ENCODE measurements around the gene ADAMTS9. TPM values are rescaled to one million over a fixed set of nuclear protein-coding genes. Genes with fewer than 3 reads are reported as not detected.

The ADAMTS9 gene
- total and polyA plus RNA-seq, 10 of the 15 experiments (the other 5 are each of a cell fraction or from before 2014, with no cell fraction given) = 0.08 TPM; not detected in 9

- TF ChIP-seq EED (IDR thresholded peaks at IDR 0.05; ENCODE audit: low read depth) (no peak; the same call in 1 of the 2 replicates), POLR2AphosphoS5 (IDR thresholded peaks at IDR 0.05; ENCODE audit: low read length) (no peak)
Observed at GRCh38 chr3:64484289-64484992, 203.4 kb downstream of the ADAMTS9 start (continued).

GRCh38 chr3:64483467-64483866, 204.3 kb downstream of the ADAMTS9 start:
- no TSS peak for BruUV-seq (replicated peaks)
- CTCF ChIA-PET = interaction anchor here (0.6 to 5.6 kb wide), 26 partner anchors 10 to 690 kb away, joined by 3 to 99 read pairs (median 10); partner anchors contain the start of genes PRICKLE2 and PSMD6
- Histone ChIP-seq H4K20me1 (ENCODE audit: control insufficient read depth, insufficient read depth) (no peaks in the 10 kb centered on the region), H3K9me3 (replicated peaks; ENCODE audit: control insufficient read depth, insufficient read depth, low read length) (no peaks in the 10 kb centered on the region), H3K9ac (ENCODE audit: control insufficient read depth, insufficient read depth, low read length) (no peak overlapping the region), H3K36me3 (ENCODE audit: control insufficient read depth in 2 of 2, insufficient read depth in 2 of 2, low read length in 1 of 2) (no peaks in the 10 kb centered on the region), H3K27ac (ENCODE audit: control insufficient read depth, insufficient read depth) (no peak overlapping the region), H3K27me3 (replicated peaks in 1 of 2; ENCODE audit: control insufficient read depth in 2 of 2, insufficient read depth in 2 of 2, low read length in 1 of 2) (no peaks in the 10 kb centered on the region), H3K4me3 (no peak overlapping the region), H2AFZ (ENCODE audit: control insufficient read depth, low read depth, low read length) (no peak overlapping the region), H3K79me2 (ENCODE audit: control insufficient read depth, insufficient read depth, low read length) (no peaks in the 10 kb centered on the region), H3K4me1 (ENCODE audit: control insufficient read depth, insufficient read depth, low read length) (no peaks in the 10 kb centered on the region), H3K4me2 (ENCODE audit: control insufficient read depth, insufficient read depth) (no peak overlapping the region)
- POLR2A ChIA-PET = interaction anchor here (0.6 to 1.1 kb wide), 3 partner anchors 77 to 460 kb away, joined by 3 to 4 read pairs (median 3); no protein-coding TSS in a partner anchor
- SMC1A ChIA-PET (ENCODE audit: uncharacterized antibody, unreplicated experiment) = interaction anchor here (0.8 to 5.9 kb wide), 27 partner anchors 8 to 1133 kb away, joined by 3 to 98 read pairs (median 7); partner anchors contain the start of gene PRICKLE2
- WGBS (ENCODE audit: insufficient coverage, insufficient replicate concordance, low lambda C conversion rate, missing lambda C conversion rate) = 77% methylated on average over 2 of the region's 2 CpGs
- TF ChIP-seq PRDM15 (CRISPR knock-in tag; IDR thresholded peaks at IDR 0.05) (no peak), NR2C2 (IDR thresholded peaks at IDR 0.05; ENCODE audit: borderline replicate concordance, control insufficient read depth, insufficient read length, low read depth) (no peak), MYC (IDR thresholded peaks at IDR 0.05; ENCODE audit: insufficient read depth, insufficient read length, insufficient replicate concordance, low read length, severe bottlenecking) (no peak)
- intact Hi-C loops (cut with micrococcal nuclease; ENCODE audit: unreplicated experiment) = loop anchor here (5.0 kb wide), 2 partner anchors 241 to 1131 kb away; no protein-coding TSS in a partner anchor
- DNase-seq (ENCODE audit: low read depth, low spot score) = no peak
- RAD21 ChIA-PET (ENCODE audit: unreplicated experiment) = interaction anchor here (0.7 to 4.8 kb wide), 12 partner anchors 27 to 462 kb away, joined by 3 to 47 read pairs (median 4); partner anchors contain the start of genes PRICKLE2 and PSMD6
- no peak for FAIRE-seq
- ATAC-seq = no peak
- in situ Hi-C loops (cut with MboI) = loop anchor here (5.0 kb wide), 1 partner anchor 451 kb away; no protein-coding TSS in a partner anchor
